ENCODE results near the gene ACYP1. TPM values are rescaled to one million over a fixed set of nuclear protein-coding genes. Genes with fewer than 3 reads are reported as not detected.

ACYP1 gene
- polyA plus RNA-seq, 3 donors, result 28.1 to 31.1 (median 29.3) TPM

DNA sequence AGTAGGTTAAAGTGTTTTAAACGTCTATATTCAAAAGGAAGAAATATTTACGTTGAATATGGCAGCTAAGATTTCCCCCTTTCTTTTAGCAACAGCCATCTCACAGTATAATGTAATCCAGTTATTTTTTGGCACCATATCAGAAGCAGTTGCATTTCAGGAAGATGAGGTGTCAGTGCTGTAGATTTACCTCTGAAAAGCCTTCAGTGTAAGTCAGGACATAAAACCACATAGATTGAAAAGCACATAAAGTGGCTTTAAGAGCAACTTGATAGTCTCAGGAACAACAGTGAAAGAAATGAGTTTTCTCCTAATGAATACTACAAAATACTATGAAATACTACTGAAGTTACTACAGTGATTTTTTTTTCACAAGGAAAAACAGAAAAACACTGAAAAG is 19.5 kb downstream of the ACYP1 start:
- DNase-seq (ENCODE audit: low read depth in 3 of 3, low spot score in 2 of 3), result no peak

DNA sequence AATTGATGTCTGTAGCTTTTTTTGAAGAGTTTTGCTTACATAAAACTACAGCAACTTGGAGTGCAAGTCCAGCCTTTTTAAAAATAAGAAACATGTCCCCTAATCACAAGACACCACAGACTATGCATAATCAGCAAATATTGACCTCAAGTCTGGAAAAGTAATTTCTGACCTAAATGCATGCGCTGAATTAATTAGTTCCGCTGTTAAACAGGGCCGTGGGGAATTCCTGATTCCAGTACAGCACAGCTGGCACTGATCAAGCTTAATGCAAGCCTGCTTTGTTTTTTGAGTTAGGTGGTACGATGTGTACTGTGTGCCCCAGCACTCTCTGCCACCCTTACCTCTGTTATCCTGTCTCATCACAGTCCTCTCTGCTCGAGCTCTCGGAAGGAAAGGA is 21.8 kb downstream of the ACYP1 start:
- DNase-seq (ENCODE audit: low read depth in 3 of 3, low spot score in 2 of 3), result no peak

GRCh38 chr14:75041613-75042012 is 22.2 kb downstream of the ACYP1 start:
- DNase-seq (ENCODE audit: low read depth in 3 of 3, low spot score in 2 of 3), result no peak

DNA sequence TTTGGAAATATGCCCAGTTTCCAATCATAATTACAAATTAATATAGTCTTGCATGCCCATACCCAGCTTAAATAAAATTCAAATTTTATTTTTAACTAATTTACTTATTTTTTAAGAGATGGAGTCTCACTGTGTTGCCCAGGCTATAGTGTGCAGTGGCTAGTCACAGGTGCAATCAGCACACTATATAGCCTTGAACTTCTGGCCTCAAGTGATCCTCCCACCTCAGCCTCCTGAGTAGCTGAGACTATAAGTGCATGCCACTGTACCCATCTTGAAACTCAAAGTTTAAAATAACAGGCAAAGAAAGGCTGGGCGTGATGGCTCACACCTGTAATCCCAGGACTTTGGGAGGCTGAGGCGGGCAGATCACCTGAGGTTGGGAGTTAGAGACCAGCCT is 22.9 kb downstream of the ACYP1 start:
- DNase-seq (ENCODE audit: low read depth in 3 of 3, low spot score in 2 of 3), result no peak

DNA sequence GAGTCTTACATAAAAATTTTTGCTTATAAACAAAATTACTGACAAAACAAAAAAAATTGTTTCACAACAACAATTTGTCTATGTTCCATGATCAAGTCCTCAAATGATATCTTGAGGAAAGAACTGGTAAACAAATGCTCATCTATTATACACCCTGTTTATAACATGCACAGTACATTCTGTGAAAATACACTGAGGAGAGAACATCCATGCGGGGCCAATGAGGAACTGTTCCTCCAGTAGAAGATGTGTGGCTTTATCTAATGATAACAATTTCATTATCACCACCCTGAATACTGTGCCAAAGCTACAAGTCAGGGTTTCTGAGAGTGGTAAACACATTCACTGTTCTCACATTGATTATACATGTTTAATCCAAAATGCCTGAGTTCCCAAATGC is 23.3 kb downstream of the ACYP1 start:
- no peak for DNase-seq (ENCODE audit: low read depth in 3 of 3, low spot score in 2 of 3)

DNA sequence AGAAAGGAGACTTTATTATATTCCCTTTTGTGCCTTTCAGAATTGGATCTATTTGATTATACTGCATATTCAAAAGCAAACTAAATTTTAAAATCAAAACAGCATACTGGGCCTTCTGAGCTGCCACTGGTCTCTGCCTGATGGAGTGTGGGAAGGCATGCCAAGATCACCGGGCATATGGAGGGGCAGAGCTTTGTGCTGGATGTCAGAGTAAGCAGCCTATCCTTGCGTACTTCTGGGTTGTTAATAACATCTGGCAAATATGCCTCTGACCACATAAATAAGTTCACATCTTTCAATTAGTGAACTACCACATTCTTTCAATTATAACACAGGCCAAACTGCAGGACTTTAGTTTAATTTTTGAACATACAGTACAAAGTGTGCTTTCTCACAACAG is 30.9 kb downstream of the ACYP1 start:
- DNase-seq (ENCODE audit: low read depth in 3 of 3, low spot score in 2 of 3), result no peak

DNA sequence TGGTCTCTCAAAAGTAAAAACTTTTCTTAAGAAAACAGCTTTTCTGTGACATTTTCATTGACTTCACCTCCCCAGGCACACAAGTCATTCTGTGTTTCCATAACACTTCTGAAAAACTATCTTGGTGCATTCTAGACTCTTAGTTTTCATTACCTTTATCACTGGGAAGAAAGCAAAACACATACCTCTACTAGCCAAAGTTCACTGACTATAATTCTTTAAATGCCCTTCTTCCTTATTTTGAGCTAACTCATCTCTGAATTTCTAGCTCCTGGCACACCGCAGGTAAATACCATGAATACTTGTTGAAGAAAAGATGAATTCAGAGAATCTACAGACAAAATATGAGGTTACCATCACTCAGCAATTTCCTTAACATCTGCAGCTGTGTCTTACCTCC is 33.7 kb downstream of the ACYP1 start:
- DNase-seq (ENCODE audit: low read depth in 3 of 3, low spot score in 2 of 3), result no peak

DNA sequence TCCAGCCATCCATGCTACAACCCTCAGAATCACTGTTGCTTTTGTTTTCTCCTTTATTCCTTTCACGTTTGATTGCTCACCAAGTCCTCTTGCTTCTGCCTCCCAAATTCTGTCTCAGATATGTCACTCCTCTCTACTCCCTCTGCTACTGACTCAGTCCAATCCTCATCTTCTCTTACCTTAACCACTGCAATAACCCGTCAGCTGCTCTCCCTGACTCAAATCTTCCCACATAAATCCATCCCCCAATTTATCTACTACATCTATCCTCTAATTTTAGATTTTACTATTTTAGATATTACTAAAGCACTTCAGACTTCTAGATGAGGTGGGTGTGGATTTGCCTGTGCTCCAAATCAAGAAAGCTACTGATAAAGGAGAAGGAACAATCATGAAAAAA is 37.9 kb downstream of the ACYP1 start:
- DNase-seq (ENCODE audit: low read depth in 3 of 3, low spot score in 2 of 3), result no peak

DNA sequence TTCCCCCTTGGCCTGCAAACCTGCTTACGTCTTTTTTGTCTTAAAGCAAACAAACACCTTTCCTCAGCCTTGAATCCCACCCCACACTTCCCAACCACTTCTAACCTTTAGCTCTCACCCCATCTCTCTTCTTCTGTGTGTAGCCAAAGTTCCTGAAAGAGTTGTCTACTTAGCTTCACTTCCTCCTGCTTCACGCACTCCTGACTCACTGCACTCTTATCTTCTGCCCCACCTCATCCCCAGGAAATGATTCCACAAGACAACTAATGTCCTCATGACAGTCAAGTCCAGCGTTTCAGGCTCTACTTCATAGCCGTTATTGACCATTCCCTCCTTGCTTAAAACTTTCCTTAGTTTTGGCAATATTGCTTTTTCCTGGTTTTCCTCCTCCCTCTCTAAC is 38.7 kb downstream of the ACYP1 start:
- no peak for DNase-seq (ENCODE audit: low read depth in 3 of 3, low spot score in 2 of 3)

GRCh38 chr14:75023108-75023507 is 40.7 kb downstream of the ACYP1 start:
- DNase-seq (ENCODE audit: low read depth in 3 of 3, low spot score in 2 of 3), result no peak

GRCh38 chr14:75022655-75023054 is 41.2 kb downstream of the ACYP1 start:
- DNase-seq (ENCODE audit: low read depth in 3 of 3, low spot score in 2 of 3), result no peak

DNA sequence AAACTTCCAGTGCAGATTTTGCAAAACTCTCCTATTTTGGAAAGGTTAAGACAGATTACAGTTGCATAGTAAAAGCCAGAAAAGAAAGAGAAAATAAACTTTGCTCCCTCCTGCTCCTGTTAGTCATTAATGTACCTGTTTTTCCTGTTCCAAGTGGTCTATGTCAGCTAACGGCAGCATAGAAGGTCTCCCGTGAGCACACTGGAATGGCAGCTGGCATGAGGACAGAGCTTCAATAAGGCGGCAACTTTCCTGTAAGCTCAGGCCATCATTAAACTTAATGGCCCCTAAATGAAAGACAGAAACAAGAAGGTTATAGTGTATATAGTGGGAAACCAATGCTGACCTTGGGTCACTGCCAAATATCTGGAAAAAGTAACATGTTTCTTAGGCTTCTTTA is 45.1 kb downstream of the ACYP1 start:
- DNase-seq (ENCODE audit: low read depth in 3 of 3, low spot score in 2 of 3), result peak in 2 of 3 donors; percentile 29 to 39

GRCh38 chr14:75016815-75017214 is 47.0 kb downstream of the ACYP1 start:
- no peak for DNase-seq (ENCODE audit: low read depth in 3 of 3, low spot score in 2 of 3)

DNA sequence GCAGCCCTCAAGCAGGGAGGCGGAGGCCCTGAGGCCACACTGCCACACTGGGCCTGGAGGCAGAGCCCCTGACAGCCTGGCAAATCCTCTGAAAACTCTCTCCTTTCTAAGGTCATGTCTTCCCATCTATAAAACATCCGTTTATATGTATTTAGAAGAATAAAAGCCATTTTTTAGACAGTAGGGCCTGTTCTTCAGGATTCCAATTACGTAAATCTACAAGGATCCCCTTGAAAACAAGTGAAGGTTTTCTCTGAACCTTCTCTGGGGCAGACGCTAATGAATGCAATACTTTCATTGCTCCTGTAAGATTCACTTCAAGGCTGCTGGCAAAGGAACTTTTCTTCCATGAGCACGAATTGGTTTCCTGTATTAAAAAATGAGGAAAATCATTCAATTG is 48.3 kb downstream of the ACYP1 start:
- no peak for DNase-seq (ENCODE audit: low read depth in 3 of 3, low spot score in 2 of 3)

DNA sequence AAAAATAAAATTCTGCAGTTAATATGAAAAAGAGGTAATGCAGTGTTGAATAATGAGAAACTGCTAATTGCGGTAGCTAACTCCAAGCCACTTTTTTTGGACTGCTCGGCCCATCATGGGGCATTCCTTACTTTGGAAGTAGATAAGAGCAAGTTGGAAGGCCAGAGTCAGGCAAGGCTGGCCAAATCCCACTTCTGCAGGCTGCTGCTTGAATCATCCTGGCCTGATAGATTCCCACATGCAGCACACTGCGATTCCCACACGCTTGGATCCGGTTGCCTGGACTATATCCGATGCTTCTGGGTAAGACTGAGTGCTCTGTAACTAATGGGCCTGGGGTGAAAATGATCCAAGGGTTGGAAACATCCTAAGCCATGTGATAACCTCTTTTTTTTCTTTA is 50.5 kb downstream of the ACYP1 start:
- DNase-seq (ENCODE audit: low read depth in 3 of 3, low spot score in 2 of 3), result no peak

GRCh38 chr14:75011356-75011994 is 52.3 kb downstream of the ACYP1 start:
- no peak for DNase-seq (ENCODE audit: low read depth in 3 of 3, low spot score in 2 of 3)

GRCh38 chr14:75010472-75011093 is 53.2 kb downstream of the ACYP1 start:
- no peak for DNase-seq (ENCODE audit: low read depth in 3 of 3, low spot score in 2 of 3)

GRCh38 chr14:75009176-75009575 is 54.6 kb downstream of the ACYP1 start:
- DNase-seq (ENCODE audit: low read depth in 3 of 3, low spot score in 2 of 3), result no peak

GRCh38 chr14:75005357-75005756 is 58.5 kb downstream of the ACYP1 start:
- no peak for DNase-seq (ENCODE audit: low read depth in 3 of 3, low spot score in 2 of 3)

DNA sequence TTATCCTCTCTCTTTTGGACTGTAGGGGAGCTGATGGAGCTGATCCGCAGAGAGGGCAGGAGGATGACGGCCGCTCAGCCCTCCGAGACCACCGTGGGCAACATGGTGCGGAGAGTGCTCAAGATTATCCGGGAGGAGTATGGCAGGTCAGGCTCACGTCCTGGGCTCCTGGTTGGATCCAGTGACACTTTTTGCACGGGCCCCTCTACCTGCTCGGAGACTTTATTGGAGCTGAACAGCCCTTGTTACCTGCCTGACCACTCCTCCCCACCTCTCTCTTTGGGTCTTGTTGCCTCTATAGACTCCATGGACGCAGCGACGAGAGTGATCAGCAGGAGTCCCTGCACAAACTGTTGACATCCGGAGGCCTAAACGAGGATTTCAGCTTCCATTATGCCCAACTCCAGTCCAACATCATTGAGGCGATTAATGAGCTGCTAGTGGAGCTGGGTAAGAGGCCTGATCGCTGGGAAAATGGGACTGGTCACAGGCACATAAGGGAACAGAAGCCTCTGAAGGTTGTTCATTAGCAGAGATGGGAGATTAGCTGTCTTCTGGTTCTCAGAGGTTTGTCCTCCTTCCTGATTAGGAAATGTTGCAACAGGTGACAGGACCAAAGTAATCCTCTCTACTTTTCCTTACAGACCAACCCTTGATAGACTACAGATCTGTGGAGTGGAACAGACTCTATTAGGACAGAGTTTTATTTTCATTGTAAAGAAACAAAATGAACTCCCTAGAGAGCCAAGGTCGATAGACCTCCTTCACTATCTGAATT is 60.4 kb downstream of the ACYP1 start:
- DNase-seq (ENCODE audit: low read depth in 3 of 3, low spot score in 2 of 3), result no peak
